Stimulated activated CD4-positive, alpha-beta T cell treated with anti-CD3 and anti-CD28 coated beads, Interleukin-15, amount 100 ng/mL, for 1 hour (primary cell): ENCODE measurements around the gene CDO1.

Experiments used
- DNase-seq, 2 donors: peaks; one replicate each; pipeline ENCODE4 v3.0.0-alpha.2; 2020; ENCODE audit warnings: low read depth in 1 of 2, low spot score in 1 of 2

CDO1 gene

DNA sequence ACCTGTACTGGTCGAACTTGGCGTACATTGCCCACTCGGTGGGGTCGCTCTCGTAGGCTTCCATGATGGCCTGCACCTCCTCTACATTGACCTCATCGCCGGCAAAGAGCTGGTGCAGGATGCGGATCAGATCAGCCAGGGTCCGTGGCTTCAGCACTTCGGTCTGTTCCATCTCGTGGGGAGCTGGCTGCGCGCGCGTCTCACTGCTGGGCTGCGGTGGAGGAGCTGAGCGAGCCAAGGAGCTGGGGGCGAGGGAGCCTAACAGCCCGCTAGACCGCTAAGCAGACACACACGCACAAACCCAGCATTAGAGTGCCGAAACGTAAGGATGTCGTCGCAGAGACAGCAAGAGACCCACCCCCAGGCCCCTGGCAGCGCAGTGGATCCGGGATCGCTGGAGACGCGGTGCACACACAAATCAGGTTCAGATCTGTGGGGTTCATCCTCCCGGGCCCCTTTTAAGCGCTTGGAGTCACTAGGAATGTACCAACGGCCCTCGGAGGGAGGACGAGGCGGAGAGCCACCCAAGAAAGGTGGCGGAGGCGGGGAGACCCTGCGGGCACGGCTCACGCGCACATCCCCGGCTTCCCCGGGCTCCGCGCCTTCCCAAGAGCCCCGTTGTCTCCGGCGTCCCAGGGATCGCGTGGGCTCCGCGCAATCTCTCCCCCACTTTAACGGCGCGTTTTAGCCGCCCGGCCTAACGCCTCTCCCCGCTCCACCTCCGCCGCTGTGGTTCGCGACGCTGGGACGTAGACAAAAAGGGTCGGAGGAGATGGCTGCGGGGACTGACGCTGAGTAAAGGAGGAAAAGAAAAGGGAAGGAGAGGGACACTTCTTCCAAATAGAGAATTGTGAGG lies at the start of gene CDO1:
CDO1 (minus strand) TSS at position 434 of the 856 bp plus-strand sequence; CDS start at position 172, 262 bp downstream.
- no peak for DNase-seq

DNA sequence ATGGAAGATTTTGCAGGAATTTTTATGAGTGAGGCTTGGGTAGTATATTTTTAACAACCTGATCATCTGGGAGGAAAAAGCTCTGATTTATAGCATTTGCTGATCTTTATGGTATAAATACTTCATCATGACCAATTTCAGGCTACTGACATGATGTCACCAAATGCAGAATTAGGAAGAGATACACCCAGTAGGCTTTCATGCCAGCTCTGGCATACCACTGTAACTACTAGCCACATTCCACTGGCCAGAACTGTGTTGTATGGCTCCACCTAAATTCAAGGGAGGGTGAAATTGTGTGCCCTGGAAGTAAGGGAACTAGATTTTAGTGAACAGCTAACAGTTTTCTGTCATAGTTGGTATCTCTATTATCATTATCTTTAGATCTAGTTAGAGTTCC lies 42.9 kb upstream of the CDO1 start:
- no peak for DNase-seq

DNA sequence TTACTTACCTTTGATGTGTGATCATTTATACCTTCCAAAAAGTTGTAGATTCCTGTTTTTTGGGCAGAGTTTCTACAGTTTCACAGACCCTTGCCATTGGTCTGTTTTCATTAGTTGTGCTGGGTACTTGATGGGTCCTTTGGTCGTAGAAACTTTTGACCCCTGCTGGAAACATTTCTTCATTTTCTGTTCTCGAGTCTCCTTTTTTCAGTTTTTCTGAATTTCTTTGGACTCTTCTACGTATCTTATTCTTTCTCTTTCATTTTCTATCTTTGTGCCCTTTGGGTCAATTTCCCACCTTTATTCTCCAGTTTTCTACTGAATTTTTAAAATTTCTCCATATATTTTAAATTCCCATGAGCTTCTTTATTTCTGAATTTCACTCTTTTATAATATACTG lies 41.9 kb upstream of the CDO1 start:
- DNase-seq, result no peak

DNA sequence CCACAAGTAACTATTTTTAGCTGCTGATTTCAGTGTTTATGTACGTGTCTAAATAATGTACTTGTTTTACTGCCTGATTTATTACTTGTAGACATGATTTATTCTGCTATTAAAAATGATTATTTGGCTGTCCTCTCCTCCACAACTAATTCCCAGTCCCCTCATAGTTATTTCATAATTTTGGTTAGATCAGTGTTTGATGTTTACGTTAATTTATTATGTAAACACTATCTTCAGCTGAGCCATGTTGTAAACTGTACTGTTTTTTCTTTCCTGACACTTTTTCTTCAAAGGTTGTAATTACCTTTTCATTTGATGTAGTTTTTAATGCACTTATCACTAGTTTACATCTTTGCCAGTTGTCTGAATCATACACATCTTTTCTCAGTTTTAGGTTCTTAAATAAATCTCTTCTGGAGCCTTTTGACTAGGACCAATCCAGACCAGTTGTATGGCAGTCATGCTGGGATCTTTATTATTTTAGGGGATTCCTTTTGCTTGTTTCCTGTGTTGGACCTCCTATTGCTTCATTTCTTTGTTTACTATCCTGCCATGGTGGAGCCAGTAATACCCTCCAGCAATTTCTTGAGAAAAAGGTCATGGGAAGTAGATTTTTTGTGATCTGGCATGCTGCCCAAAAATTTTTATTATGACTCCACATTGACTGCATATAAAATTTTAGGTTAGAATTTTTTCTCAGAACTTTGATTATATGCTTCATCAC lies 41.3 kb upstream of the CDO1 start:
- no peak for DNase-seq

DNA sequence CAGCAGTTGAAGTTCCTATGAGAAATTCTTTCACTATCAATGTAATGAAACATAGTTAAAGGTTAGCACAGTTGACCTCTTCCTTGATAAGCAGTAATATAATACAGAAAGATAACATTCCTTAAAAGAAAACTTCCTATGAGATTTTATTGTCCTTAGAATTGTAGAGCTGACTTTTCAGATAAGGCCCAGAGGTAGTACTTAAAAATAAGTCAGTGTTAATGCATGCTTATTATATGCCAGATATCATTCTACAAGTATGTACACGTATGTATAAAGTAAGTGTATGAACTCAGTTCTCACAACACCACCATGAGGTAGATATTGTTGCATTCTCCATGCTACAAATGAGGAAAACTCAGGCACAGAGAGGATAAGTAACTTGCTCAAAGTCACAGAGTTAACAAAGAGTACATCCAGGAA lies 40.6 kb upstream of the CDO1 start:
- DNase-seq, result no peak

DNA sequence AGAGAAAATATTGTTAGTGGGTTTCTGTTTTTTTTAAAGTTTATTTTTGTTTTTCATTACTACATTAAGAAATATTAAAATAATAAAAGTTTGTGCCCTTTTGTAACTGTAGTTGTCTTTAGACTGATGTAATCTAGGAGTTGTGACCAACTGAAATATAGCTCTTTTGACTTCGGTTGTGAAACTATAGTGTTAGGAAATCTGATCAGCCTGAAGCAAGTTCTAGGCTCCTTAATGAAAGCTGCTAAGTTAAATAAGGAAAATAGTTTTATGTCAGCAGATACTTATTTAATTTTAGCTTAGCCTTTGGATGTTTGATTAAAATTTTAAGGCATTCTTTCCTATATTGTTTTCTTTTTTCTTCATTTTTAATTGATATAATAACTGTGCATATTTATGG lies 39.5 kb upstream of the CDO1 start:
- DNase-seq, result no peak

DNA sequence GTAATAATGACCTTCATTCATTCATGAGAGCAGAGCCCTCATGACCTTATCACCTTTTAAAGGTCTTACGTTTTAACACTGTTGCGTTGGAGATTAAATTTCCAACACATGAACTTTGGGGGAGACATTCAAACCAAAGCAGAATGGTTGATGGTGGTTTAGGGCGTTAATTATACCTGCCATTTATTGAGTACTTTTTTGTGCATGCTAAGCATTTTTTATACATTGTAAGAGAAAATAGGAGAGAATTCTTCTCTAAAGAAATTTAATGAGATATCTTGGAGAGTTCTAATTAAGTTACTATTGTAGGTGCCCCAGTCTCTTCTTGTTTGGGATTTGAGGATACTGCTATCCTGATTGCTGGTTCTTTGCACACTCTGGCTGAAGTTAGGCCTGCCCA lies 37.7 kb upstream of the CDO1 start:
- DNase-seq, result no peak

DNA sequence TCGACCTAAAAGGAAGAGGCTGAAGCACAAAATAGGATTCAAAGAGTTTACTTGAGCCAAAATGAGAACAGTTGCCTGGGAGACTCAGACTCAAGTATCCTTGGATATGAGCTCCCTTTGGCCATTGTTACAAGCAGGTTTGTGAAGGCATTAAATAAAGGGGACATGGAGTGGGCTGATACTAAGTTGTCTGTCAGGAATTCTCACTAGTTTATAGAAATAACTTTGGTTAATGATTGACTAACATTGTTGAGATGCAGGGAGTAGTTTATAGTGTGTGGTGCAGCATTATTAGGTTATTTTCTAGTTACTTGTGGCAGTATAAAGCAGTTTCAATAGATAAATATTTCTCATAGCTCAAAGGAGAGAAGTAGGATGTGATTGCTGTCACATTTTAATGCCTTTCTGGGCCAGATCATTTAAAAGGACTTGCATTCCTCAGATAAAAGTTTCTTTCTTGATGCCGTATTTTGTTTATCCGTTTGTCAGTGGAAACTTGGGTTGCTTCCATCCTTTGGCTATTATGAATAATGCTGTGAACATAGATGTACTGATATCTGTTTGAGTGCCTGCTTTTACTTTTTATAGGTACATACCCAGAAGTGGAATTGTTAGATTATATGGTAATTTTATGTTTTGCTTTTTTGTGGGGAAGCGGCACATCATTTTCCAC lies 34.4 kb upstream of the CDO1 start:
- no peak for DNase-seq

DNA sequence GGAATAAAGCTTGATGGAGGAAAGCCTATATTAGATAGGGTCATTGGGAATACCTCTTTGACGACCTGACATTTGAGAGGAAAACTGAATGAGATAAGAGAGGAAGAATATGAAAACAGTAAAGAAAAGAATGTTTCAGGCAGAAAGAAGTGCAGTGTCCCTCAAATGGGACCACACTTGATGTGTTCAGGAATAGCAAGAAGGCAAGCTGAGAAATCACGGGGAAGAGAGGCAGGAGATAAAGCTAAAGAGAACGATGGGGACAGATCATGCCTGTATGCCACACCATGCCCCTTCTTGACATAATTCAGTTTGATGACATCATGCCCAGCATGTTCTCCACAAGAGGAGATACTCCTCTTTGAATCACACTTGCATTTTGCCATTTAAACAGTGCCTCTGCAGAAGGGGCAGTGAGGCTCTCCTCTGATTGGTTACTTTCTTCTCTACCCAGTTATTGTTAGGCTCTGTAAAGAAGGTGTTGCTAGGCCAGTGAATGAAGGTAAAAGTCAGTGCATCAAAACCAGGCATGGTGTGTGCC lies 32.9 kb upstream of the CDO1 start:
- no peak for DNase-seq

DNA sequence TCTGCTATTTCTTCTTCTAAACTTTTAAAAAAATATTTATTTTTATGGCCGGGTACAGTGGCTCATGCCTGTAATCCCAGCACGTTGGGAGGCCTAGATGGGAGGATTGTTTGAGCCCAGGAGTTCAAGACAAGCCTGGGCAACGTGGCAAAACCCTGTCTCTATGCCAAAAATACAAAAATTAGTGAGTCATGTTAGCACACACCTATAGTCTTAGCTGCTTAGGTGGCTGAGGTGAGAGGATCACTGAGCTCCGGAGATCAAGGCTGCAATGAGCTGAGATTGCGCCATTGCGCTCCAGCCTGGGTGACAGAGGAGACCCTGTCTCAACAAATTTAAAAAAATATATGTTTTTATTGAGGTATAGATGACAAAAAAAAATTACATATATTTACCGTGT lies 30.8 kb upstream of the CDO1 start:
- no peak for DNase-seq

DNA sequence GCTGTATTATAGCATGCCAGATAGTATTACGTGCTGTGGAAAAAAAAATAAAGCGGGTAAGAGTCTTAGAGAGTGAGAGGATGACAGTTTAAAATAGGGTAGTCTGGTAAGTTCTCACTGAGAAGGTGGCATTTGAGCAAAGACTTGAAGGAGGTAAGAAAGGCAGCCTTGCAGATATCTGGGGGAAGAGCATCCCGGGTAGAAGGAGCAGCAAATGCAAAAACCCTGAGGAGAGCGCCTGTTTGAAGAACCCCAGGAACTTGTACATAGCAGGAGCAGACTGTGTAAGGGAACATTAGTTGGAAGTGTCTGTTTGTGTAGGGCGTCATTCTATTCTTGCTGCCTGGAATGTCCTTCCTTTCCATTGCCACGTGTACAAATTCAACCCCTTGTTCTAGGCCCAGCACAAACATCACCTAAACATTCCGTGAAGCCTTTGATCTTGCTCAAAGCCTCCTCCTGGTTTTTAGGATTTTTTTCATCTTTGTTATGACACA lies 27.9 kb upstream of the CDO1 start:
- no peak for DNase-seq

DNA sequence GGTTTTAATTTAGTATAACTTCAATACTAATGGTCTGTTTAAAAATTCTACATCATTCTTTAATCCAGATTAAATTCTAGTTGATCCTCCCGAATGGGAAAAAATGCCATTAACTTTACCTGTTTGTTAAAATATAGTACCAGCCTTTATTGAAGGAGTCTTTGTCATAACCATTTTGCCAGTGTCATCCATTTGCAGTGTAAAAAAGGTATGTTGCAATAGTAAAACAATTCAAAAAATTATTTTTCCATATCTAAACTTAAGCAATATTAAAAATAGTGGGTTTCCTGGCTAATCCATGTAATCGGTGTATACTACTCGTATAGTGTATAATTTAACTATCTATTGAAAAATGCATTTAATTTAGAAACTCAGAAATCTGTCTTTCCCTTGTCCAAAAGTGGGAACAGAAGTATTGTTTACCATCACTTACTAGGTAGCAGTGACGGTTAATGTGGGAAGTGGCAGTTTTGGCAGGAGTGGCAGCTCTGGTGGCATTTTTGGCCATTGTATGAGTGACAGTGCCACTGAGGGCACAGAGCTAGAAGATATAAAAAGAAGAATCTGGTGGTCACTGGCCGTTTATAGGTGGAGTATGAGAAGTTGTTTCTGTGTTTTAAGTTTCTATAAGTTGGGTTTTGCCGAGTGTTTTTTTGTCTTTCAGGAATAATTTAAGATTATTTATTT lies 27.1 kb upstream of the CDO1 start:
- no peak for DNase-seq

DNA sequence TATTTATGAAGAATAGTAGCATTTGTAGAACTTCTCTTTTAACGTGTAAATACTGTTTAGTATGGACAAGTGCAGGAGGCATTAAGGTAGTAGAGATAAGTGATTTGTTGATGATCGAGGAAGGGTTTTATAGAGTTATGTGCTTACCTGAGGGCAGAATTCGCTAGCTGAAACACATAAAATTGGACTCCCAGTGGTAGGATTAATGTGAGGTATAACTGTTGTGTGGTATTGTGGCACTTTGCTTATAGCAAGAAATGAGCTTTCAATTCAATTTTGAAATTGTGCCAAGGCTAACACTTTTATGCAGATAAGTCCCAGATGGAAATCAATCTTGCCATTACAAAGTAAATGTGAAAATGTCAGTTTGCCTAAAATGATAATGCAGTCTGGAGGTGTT lies 26.5 kb upstream of the CDO1 start:
- DNase-seq, result no peak

DNA sequence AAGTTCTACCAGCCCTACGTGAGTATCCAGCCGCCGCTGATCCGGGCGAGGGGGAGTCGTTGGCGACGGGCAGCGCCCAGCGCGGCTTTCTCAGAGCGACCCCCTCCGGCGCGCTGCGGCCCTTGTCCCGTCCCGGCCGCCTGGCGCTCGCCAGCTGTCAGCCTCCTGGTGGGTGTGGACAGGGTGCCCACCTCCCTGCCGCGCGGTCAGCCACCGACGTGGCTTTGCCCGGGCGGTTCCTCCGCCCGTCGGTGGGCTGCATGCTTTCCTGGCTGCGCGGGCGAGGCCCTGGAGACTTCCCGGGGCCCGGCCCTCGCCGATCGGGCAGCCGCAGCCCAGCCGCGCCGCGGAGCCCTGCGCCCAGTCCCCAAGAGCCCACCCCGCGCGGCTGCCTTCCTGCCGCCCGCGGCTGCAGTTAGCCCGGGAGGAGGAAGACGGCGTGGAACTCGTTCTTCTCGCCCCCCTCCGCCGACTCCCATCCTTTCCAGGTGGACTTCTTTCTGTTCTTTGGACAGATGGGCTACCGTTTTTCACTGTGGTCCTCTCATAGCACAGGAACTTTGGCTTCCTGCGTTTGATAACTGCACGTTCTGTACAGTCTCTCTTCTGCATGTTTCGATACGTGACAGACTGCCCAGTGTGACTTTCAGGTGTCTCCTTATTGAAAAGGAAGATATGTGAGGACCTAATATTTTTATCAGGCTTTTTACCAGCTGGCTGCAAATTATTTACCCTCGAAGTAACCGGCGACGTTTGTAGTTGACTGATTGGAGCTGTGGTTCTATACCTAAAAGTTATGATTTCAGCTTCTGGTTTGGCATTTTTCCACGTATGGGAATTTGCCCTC lies 25.9 kb upstream of the CDO1 start:
- no peak for DNase-seq

DNA sequence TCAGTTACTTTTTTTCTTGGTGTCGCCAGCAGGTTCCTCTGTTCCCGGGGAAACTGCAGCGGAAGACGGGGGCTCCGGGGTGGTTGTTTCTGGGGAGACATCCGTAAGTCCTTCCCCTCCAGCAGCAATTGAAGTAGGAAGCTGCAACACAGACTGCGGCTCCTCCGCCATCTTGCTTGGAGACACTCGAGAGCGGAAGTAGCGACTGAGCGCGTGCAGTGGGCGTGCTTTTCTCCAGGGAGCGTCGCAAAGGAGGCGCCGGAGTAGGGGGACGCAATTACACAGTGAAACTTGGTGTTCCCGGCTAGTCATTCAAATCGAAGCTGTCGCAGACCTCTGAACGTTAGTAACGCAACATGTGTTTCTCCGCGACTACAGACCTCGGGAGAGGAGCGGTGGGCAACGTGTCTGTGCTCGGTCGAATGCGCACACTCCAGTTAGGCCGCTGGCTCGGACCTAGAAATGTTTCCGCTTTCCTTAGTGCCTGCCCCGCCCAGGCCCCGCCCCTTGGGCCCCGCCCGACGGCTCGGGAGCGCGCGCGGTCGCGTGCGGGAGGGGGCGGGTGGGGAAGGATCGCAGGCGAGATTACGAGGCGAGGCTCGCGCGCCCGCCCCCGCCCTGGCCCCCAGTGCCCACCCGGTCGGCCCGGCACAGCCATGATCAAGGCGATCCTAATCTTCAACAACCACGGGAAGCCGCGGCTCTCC lies 25.1 kb upstream of the CDO1 start, which contains the start of the genes AP3S1 and ATG12:
AP3S1 (plus strand) TSS at position 554 of the 707 bp plus-strand sequence; CDS start at position 657, 103 bp downstream.
ATG12 (minus strand) TSS at position 184 of the 707 bp plus-strand sequence; CDS start at position 171, 13 bp downstream.
- DNase-seq, result peak; percentile 81 to 89

DNA sequence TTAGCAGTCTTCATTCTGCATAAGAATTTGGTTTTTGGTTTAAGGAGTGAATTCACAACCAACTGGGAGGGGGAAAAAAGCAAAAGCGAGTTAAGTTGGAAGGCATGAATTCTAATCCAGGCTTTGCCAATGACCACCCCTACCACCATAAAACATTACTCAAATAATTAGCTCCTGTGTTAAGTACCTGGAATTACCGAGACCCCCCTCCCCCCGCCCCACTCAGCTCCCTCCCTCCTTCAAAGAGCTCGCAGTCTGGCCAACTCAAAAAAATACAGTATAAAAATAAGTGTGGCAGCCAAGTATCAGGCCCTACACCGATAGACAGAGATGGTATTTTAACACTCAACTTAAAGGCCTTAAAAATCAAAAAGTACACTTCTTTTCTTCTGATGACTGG lies 24.4 kb upstream of the CDO1 start:
- no peak for DNase-seq

DNA sequence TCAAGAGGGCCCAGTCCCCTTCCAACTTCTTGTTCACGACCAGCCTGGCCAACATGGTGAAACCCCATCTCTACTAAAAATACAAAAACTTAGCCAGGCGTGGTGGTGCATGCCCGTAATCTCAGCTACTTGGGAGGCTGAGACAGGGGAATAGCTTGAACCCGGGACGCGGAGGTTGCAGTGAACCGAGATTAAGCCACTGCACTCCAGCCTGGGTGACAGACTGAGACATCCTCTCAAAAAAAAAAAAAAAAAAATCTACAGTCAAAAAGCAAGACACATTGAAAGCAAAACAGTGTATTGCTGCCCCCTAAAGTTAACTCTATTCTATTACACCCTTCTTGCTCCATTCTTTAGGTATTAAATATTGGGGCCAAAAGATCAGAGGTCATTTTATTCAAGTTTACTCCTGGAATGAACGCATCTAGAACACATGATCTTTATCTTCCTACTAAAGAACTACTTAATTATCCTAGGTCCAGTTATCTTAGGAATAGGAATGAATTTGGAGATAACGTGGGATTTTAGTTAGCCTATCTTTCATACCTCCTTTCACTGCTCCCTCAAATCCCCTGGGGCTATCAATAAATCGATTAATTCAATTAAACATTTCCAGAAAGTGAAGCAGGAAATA lies 22.5 kb upstream of the CDO1 start:
- DNase-seq, result peak in 1 of 2 donors; percentile 2

DNA sequence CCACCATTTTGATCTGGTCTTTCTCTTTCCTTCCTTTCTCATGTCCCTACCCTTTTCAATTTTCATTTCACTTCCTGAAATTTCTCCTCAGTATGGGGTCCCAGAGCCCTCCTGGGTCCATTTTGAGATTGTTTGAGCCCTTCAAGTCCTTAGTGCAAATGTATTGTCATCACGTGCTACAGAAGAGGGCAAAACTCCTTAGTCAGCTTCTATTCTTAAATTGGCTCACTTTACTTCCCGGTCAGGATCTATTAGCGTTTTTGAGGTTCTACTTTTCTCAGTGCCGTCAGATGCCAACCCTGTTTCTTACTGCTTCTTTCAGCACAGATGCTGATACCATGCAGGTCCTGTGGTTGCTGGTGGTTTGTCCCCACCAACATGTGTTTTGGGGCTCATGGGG lies 19.0 kb upstream of the CDO1 start:
- DNase-seq, result no peak
